Esophagus squamous epithelium (tissue), 4 donors: Measurements from ENCODE around the gene ARHGAP4.

Experiments
- CTCF ChIP-seq, 6 experiments: fragments of 450-650 bp in 4 of 6; fragments of 200-600 bp in 2 of 6; sonication (generic) in 2 of 6; IDR thresholded peaks; one replicate each; pipeline ENCODE4 v1.5.1; 2016 to 2019; ENCODE audit warnings: antibody characterized with exemption in 6 of 6, mild to moderate bottlenecking in 4 of 6, moderate library complexity in 4 of 6
- POLR2A ChIP-seq, 4 donors: fragments of 450-650 bp; IDR thresholded peaks; one replicate each; pipeline ENCODE4 v1.6.1; 2017; ENCODE audit warnings: antibody characterized with exemption in 4 of 4, mild to moderate bottlenecking in 4 of 4, moderate library complexity in 3 of 4

- TF ChIP-seq POLR2A (IDR thresholded peaks at IDR 0.05) (no peak), CTCF (IDR thresholded peaks at IDR 0.05) (no peak)
Measured at GRCh38 chrX:153876112-153876491, 50.0 kb downstream of the ARHGAP4 start.
